ENCODE measurements around the gene SYNE1.
"Not testable (repeated sequence)": the region's sequence is repeated elsewhere in the genome, so short reads cannot be mapped to it uniquely, and the experiment has no call there.

SYNE1 gene

GRCh38 chr6:152566103-152566875 lies 70.9 kb downstream of the SYNE1 start:
- peak; percentile 3 for DNase-seq (ENCODE audit: low read depth)

- DNase-seq (ENCODE audit: low read depth): no peak
Measured at GRCh38 chr6:152563177-152563576, 74.0 kb downstream of the SYNE1 start.

GRCh38 chr6:152558798-152559197 lies 78.4 kb downstream of the SYNE1 start:
- not testable (repeated sequence) for DNase-seq (ENCODE audit: low read depth)

- DNase-seq (ENCODE audit: low read depth): no peak
Measured at GRCh38 chr6:152557502-152557901, 79.7 kb downstream of the SYNE1 start.

GRCh38 chr6:152554851-152555250 lies 82.3 kb downstream of the SYNE1 start:
- DNase-seq (ENCODE audit: low read depth): no peak

GRCh38 chr6:152552616-152553209 lies 84.4 kb downstream of the SYNE1 start:
- DNase-seq (ENCODE audit: low read depth): peak; percentile 53

- no peak for DNase-seq (ENCODE audit: low read depth)
Measured at GRCh38 chr6:152543519-152543918, 93.6 kb downstream of the SYNE1 start.

GRCh38 chr6:152540381-152540780 lies 96.8 kb downstream of the SYNE1 start:
- no peak for DNase-seq (ENCODE audit: low read depth)

GRCh38 chr6:152534541-152534940 lies 102.6 kb downstream of the SYNE1 start:
- no peak for DNase-seq (ENCODE audit: low read depth)

- no peak for DNase-seq (ENCODE audit: low read depth)
Measured at GRCh38 chr6:152532556-152533422, 104.4 kb downstream of the SYNE1 start.

- no peak for DNase-seq (ENCODE audit: low read depth)
Measured at GRCh38 chr6:152531659-152532058, 105.5 kb downstream of the SYNE1 start.

- DNase-seq (ENCODE audit: low read depth): no peak
Measured at GRCh38 chr6:152529369-152529768, 107.8 kb downstream of the SYNE1 start.

- not testable (repeated sequence) for DNase-seq (ENCODE audit: low read depth)
Measured at GRCh38 chr6:152514120-152514519, 123.0 kb downstream of the SYNE1 start.

GRCh38 chr6:152509916-152510315 lies 127.2 kb downstream of the SYNE1 start:
- no peak for DNase-seq (ENCODE audit: low read depth)

- no peak for DNase-seq (ENCODE audit: low read depth)
Measured at GRCh38 chr6:152508477-152508876, 128.7 kb downstream of the SYNE1 start.

- DNase-seq (ENCODE audit: low read depth): peak; percentile 2
Measured at GRCh38 chr6:152503546-152503945, 133.6 kb downstream of the SYNE1 start.

- no peak for DNase-seq (ENCODE audit: low read depth)
Measured at GRCh38 chr6:152502421-152503188, 134.6 kb downstream of the SYNE1 start.

GRCh38 chr6:152499931-152500330 lies 137.2 kb downstream of the SYNE1 start:
- DNase-seq (ENCODE audit: low read depth): no peak

- no peak for DNase-seq (ENCODE audit: low read depth)
Measured at GRCh38 chr6:152496731-152497130, 140.4 kb downstream of the SYNE1 start.

GRCh38 chr6:152495456-152495855 lies 141.7 kb downstream of the SYNE1 start:
- not testable (repeated sequence) for DNase-seq (ENCODE audit: low read depth)

- not testable (repeated sequence) for DNase-seq (ENCODE audit: low read depth)
Measured at GRCh38 chr6:152492281-152492680, 144.9 kb downstream of the SYNE1 start.

- DNase-seq (ENCODE audit: low read depth): not testable (repeated sequence)
Measured at GRCh38 chr6:152491501-152491900, 145.7 kb downstream of the SYNE1 start.
